GM12891 (cell line): ENCODE data around the gene DNAH8.

Source experiments
- POLR2A ChIP-seq: IDR thresholded peaks from 2 replicates; pipeline ENCODE4 v1.6.1; 2011; ENCODE audit warnings: low read depth, low read length, control low read depth
- POLR2AphosphoS5 ChIP-seq: IDR thresholded peaks from 2 replicates; pipeline ENCODE4 v1.6.1; 2011; ENCODE audit warnings: low read depth, low read length, control low read depth
- SPI1 ChIP-seq: IDR thresholded peaks from 2 replicates; pipeline ENCODE4 v1.6.1; 2011; ENCODE audit warnings: low read depth, low read length, control low read depth
- TAF1 ChIP-seq: IDR thresholded peaks from 2 replicates; pipeline ENCODE4 v1.6.1; 2011; ENCODE audit warnings: low read depth, low read length, control low read depth

DNA sequence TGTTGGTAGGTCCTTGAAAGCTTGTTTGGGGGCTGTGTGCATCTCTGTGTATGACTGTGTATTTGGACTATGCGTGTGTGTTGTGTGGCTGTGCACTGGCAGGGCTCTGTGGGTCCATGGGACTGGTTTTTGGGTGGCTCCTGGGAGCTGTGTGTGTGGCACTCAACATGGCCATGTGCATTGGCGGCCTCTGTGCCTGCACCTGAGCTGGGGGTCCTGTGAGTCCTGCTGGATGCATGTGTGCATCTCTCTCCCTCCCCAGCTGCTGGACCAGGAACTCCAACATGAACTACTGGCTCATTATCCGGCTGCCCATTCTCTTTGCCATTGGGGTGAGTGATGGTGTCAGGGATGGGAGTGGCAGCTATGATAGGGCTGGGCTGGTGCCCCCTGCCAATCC lies 363.6 kb downstream of the DNAH8 start:
- TF ChIP-seq POLR2A (no peak), POLR2AphosphoS5 (no peak), SPI1 (no peak), TAF1 (no peak)
